GM18867 (cell line): ENCODE results near the gene EXOC5.

Experiments used
- ATAC-seq: cut with Tn5 transposase; IDR thresholded peaks from one replicate; pipeline ENCODE4 v1.9.1; 2021; ENCODE audit warnings: mild to moderate bottlenecking, moderate library complexity; ENCODE audit not compliant: unreplicated experiment

The EXOC5 gene

GRCh38 chr14:57268161-57269069 lies at the start of gene EXOC5, which contains the start of gene AP5M1:
Gene EXOC5, minus strand, starts transcription at chr14:57268905. Its CDS starts 257 bp downstream, at chr14:57268648.
Gene AP5M1, plus strand, starts transcription at chr14:57268971. Its CDS starts 344 bp downstream, at chr14:57269315.
- peak; percentile 88 for ATAC-seq

- ATAC-seq: peak; percentile 80
Observed at GRCh38 chr14:57317248-57317833, 48.6 kb upstream of the EXOC5 start.

- no peak for ATAC-seq
Observed at GRCh38 chr14:57314396-57315089, 45.8 kb upstream of the EXOC5 start.

GRCh38 chr14:57302883-57303282 lies 34.2 kb upstream of the EXOC5 start:
- ATAC-seq: no peak

- ATAC-seq: no peak
Observed at GRCh38 chr14:57299511-57299910, 30.8 kb upstream of the EXOC5 start.

GRCh38 chr14:57297852-57298251 lies 29.1 kb upstream of the EXOC5 start:
- no peak for ATAC-seq

GRCh38 chr14:57295239-57295638 lies 26.5 kb upstream of the EXOC5 start:
- no peak for ATAC-seq

- ATAC-seq: no peak
Observed at GRCh38 chr14:57293866-57294837, 25.4 kb upstream of the EXOC5 start.

GRCh38 chr14:57291692-57292647 lies 23.3 kb upstream of the EXOC5 start:
- ATAC-seq: no peak

- ATAC-seq: no peak
Observed at GRCh38 chr14:57290751-57291150, 22.0 kb upstream of the EXOC5 start.

GRCh38 chr14:57287745-57288144 lies 19.0 kb upstream of the EXOC5 start:
- ATAC-seq: no peak

GRCh38 chr14:57277062-57277461 lies 8.4 kb upstream of the EXOC5 start:
- no peak for ATAC-seq

- ATAC-seq: no peak
Observed at GRCh38 chr14:57275023-57275664, 6.4 kb upstream of the EXOC5 start.

- ATAC-seq: no peak
Observed at GRCh38 chr14:57274551-57274950, 5.8 kb upstream of the EXOC5 start.

- ATAC-seq: no peak
Observed at GRCh38 chr14:57273236-57273635, 4.5 kb upstream of the EXOC5 start.

- no peak for ATAC-seq
Observed at GRCh38 chr14:57266065-57266464, 2.6 kb downstream of the EXOC5 start.

- ATAC-seq: no peak
Observed at GRCh38 chr14:57262117-57262516, 6.6 kb downstream of the EXOC5 start.

- ATAC-seq: no peak
Observed at GRCh38 chr14:57261604-57262003, 7.1 kb downstream of the EXOC5 start.

GRCh38 chr14:57259672-57260071 lies 9.0 kb downstream of the EXOC5 start:
- no peak for ATAC-seq
